Activated CD8-positive, alpha-beta memory T cell treated with anti-CD3 and anti-CD28 coated beads, Interleukin-2, amount 50 U/mL, for 1 hour (primary cell): ENCODE results near the gene JUP.
A peak's percentile ranks its signal among the peaks of the same experiment; 100 is the strongest.
"Not testable (repeated sequence)": the region's sequence is repeated elsewhere in the genome, so short reads cannot be mapped to it uniquely, and the experiment has no call there.

Experiments used
- DNase-seq: peaks from one replicate; pipeline ENCODE4 v3.0.0-alpha.2; 2020; ENCODE audit errors: extremely low read depth

JUP gene

DNA sequence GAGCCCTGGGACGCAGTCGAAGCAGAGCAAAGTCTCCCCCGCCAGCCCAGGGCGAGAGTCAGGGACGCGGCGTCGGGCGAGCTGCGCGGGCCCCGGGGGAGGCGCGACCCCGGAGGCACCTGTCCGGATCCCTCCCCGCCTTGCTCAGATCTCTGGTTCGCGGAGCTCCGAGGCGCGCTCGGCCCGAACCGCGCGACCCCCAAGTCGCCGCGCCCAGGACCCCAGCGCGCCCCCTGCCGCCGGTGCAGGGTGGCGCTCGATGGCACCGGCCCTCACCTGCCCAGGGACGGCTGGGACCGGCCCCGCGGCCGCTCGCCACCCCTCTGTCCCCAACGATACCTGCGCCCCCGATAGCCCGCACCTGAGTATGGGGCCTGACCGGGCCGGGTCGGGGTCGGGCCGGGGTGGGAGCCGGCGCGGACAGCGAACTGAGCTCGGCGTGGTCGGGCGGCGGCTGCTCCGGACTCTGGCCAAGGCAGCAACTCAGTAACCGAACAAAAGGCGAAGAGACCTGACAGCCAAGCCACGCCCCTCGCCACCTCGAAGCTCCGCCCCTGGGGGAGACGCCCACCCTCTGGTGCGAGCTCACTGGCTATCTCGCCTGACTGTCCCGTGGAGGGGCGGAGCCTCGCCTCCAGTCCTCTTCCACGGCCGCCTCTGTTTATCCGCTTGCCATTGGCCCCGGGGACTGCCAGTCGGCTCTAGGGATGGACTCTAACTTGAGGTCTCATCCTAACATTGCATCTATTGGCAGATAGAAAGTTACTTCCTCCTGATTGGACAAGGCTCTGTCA is at the start of gene JUP:
Gene JUP, minus strand, starts transcription at position 485 of the 794 bp plus-strand sequence. CDS start 14,857 bp downstream, outside the sequence.
- peak; percentile 59 for DNase-seq

DNA sequence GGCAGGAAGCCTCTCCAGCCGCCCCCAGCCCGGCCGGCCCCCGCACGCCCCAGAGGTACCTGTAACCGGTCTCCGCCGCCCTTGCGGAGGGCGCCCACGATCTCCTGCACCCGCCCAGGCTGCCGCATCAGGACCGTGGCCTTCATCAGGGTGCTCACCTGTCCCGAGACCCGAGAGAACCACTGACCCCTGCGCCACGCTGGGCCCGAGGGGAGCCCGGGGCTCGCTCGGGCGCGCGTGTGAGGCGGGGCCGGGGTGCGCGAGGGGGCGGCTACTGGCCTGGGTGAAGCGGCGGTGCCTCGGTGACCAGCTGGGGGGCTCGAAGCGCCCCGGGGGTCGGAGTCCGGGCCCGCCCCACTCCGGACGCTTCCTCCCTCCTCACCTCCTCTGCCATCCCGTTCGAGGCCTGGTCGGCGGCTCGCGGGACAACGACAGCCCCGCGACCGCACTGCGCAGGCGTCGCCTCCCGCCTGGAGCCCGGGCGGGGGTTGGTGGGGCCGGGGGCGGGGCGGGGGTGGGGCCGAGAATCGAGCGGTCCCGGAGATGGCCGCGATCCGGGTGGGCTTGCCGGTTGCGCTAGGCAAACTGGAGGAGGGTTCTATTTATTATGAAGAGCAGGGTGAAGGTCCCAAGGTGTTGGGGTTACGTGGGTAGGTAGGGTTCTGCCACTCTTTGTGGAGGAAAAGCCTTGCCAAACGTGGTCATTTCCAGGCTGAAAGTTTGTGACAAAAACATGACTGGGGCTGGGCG is 49.5 kb upstream of the JUP start, which contains the start of gene NT5C3B:
Gene NT5C3B, minus strand, starts transcription at position 433 of the 750 bp plus-strand sequence. Its CDS starts 39 bp downstream, at position 394.
- DNase-seq, result peak; percentile 11

DNA sequence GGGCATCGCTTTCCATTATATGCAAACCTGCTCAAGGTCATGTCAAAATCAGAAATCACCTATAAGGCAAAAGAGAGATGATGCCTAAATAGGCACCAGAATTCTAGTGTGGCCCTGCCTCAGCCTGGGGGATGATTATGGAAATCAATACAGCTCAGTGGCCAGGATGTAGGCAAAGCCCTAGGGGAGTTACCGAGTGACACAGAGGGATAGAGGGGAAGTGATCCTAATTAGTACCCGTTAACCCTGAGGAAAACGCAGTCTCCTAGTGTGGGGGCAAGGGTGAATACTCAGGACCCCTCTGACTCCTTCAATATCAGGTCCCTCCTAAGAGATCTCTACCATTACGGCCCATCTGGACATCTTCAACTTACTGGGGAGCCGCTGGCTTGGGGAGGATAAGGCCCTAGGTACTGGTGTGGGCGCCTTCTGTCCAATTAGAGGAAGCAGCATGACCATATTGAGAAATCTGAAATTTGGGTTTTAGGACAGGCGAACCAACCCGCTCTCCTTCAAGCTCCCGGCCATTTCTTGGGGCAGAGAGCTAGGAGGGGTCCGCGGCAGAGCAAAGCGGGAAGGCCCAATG is 48.8 kb upstream of the JUP start:
- DNase-seq, result no peak

- DNase-seq, result not testable (repeated sequence)
Observed at GRCh38 chr17:41829961-41830360, 43.5 kb upstream of the JUP start.

DNA sequence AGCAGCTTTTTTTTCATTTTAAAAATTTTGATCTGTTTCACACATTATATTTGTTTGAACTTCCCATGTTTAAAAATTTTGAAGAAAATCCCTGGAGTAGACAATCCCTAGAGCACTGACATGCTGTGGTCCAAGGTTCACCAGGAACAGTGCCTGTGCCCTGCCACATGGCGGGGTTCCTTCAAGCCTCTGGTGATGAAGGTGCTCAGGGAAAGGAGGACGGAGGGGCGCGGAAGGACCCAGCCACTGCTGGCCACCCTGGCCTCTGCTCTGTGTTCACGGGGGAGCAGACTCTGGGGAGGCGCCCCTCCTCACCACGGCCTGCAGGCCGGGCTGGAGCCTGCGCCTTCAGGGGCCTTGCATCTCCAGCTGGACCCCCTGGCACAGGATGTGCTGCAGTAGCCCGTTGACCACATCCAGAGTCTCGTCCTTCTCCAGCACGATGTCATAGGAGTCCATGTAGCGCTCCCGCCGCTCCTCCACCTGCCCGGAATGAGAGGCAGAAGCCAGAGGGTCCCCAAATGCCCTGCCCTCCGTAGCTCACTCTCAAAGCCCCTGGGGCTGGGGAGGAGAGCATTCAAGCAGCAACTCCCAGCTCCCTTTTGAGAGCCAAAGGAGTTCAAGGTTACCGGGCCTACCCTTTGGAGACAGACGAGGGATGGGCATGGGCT is 38.8 kb upstream of the JUP start:
- no peak for DNase-seq

DNA sequence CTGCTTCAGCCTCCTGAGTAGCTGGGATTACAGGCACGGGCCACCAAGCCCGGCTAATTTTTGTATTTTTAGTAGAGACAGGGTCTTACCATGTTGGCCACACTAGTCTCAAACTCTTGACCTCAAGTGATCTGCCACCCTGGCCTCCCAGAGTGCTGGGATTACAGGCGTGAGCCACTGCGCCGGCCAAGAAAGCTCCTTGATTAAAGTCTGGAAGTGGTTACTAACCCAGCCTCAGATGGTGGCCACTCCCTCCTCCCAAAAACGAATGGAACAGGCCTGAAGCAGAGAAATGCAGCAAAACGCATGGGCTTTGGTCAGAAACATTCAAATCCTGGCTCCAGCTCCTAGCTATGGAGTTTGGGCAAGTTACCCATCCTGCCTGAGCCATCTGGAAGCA is 37.6 kb upstream of the JUP start:
- DNase-seq, result no peak

- DNase-seq, result no peak
Observed at GRCh38 chr17:41823580-41823979, 37.1 kb upstream of the JUP start.

- no peak for DNase-seq
Observed at GRCh38 chr17:41823141-41823524, 36.6 kb upstream of the JUP start.

DNA sequence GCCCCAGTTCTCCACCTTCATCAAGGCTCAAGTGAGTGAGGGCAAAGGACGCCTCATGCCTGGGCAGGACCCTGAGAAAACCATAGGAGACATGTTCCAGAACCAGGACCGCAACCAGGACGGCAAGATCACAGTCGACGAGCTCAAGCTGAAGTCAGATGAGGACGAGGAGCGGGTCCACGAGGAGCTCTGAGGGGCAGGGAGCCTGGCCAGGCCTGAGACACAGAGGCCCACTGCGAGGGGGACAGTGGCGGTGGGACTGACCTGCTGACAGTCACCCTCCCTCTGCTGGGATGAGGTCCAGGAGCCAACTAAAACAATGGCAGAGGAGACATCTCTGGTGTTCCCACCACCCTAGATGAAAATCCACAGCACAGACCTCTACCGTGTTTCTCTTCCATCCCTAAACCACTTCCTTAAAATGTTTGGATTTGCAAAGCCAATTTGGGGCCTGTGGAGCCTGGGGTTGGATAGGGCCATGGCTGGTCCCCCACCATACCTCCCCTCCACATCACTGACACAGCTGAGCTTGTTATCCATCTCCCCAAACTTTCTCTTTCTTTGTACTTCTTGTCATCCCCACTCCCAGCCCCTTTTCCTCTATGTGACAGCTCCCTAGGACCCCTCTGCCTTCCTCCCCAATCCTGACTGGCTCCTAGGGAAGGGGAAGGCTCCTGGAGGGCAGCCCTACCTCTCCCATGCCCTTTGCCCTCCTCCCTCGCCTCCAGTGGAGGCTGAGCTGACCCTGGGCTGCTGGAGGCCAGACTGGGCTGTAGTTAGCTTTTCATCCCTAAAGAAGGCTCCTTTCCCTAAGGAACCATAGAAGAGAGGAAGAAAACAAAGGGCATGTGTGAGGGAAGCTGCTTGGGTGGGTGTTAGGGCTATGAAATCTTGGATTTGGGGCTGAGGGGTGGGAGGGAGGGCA is 36.0 kb upstream of the JUP start:
- no peak for DNase-seq

DNA sequence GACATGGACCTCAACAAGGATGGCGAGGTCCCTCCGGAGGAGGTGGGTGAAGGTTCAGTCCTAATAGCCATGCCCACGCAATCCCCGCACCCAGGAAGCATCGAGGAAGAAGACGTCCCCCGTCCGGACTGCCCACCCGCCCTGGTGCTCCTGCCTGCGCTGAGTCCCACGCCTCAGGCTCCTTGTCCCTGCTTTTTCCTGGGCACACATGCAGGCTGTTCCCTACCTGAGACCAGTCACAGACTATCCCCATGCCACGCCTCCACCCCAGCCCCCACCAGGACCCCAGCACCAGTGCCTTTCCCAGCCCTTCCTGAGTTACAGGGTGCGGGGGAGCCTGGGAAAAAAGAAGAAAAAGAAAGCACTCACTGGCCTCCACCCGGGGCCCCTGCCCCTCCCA is 35.3 kb upstream of the JUP start:
- DNase-seq, result no peak

GRCh38 chr17:41818024-41818423 is 31.5 kb upstream of the JUP start:
- DNase-seq, result no peak

- no peak for DNase-seq
Observed at GRCh38 chr17:41816637-41817320, 30.3 kb upstream of the JUP start.

GRCh38 chr17:41814195-41814594 is 27.7 kb upstream of the JUP start:
- no peak for DNase-seq

DNA sequence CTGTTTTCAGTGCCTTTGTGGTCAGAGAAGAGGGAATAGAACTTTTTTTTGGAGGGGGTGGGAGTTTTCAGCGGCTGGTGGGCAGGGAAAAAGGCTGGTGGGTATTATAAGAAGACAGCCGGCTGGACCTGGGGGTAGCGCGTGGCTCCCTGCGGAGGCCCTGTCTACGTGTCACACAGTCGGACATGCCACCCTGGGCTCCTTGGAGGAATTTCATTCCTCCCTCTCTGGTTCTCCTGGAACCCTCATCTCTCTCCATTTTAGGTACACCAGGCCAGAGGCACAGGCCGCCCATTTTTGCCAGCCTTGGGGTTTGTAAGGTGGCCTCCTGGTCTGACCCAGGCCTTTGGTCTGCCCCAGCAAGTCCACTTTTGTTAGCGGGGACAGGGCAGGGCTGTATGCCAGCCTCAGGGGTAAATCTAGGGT is 27.2 kb upstream of the JUP start:
- no peak for DNase-seq

DNA sequence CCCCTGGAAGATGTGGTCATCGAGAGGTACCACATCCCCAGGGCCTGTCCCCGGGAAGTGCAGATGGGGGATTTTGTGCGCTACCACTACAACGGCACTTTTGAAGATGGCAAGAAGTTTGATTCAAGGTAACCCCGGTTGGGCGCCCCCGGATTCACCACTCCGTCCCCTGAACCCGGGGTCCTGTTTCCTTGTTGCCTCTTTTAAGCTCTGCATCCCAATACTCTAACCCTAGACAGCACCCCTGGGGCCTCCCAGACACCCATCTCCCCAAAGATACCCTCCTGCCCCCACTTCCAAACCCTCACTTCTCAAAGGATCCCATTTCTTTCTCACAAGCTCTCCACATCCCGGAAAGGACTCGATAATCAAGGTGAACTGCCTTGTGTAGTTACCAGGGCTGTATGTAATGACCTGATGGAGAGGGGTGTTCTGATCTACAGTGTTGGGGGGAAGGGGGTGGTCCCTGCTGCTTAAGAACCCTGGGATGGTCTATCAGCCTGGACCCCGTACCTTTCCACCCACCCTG is 26.7 kb upstream of the JUP start:
- DNase-seq, result no peak

- no peak for DNase-seq
Observed at GRCh38 chr17:41812381-41813151, 26.1 kb upstream of the JUP start, which contains the start of gene FKBP10. Gene FKBP10, plus strand, starts transcription at chr17:41813004. Its CDS starts 31 bp downstream, at chr17:41813035.

- DNase-seq, result peak; percentile 13
Observed at GRCh38 chr17:41811549-41812380, 25.3 kb upstream of the JUP start, which contains the start of gene P3H4. Gene P3H4, minus strand, starts transcription at chr17:41811949. Its CDS starts 34 bp downstream, at chr17:41811915.
